ENCODE results near the gene NANS.
"Not testable (repeated sequence)": the region's sequence is repeated elsewhere in the genome, so short reads cannot be mapped to it uniquely, and the experiment has no call there.

Gene NANS, protein sequence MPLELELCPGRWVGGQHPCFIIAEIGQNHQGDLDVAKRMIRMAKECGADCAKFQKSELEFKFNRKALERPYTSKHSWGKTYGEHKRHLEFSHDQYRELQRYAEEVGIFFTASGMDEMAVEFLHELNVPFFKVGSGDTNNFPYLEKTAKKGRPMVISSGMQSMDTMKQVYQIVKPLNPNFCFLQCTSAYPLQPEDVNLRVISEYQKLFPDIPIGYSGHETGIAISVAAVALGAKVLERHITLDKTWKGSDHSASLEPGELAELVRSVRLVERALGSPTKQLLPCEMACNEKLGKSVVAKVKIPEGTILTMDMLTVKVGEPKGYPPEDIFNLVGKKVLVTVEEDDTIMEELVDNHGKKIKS

DNA sequence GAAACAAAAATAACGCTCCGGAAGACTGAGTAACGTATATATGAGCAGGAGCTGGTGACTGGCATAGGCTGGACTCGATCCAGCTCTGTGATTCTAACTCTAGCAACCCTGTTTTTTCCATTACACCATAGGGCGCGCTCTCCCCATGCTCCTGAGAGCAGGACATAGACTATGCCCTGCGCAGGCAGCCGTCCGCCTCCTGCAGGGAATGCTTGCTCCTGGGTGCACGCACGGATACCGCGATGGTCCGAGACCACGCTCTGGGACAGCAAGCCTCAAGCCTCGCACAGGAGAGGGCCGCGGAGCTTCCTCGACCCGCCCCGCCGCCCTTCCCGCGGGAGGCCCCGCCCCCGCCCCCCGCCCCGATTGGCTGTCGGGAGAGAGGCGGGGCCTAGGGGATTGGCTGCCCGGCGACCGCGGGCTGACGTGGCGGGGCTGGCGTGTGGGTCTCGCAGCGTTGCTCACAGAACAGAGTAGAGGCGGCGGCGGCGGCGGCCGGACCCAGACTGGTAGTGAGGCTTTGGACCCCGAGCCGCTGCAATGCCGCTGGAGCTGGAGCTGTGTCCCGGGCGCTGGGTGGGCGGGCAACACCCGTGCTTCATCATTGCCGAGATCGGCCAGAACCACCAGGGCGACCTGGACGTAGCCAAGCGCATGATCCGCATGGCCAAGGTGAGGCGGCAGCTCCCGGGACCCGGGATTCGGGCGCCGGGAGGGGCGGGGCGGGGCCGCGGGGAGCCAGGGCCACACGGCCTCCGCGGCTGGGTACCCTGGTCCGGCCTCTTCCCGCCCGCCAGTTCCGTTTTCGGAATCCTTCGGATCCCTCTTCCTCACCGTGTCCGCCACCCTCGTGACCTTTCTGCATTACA is at the start of gene NANS:
Gene NANS (plus strand): TSS at position 464 of the 869 bp plus-strand sequence. CDS start 77 bp downstream, at position 541.
- peak; percentile 96 for TF ChIP-seq POLR2A (IDR thresholded peaks at IDR 0.05; ENCODE audit: low read depth, low read length)
- peak; percentile 99 for DNase-seq (ENCODE audit: insufficient read length, low spot score)
- FAIRE-seq = peak; percentile 96

DNA sequence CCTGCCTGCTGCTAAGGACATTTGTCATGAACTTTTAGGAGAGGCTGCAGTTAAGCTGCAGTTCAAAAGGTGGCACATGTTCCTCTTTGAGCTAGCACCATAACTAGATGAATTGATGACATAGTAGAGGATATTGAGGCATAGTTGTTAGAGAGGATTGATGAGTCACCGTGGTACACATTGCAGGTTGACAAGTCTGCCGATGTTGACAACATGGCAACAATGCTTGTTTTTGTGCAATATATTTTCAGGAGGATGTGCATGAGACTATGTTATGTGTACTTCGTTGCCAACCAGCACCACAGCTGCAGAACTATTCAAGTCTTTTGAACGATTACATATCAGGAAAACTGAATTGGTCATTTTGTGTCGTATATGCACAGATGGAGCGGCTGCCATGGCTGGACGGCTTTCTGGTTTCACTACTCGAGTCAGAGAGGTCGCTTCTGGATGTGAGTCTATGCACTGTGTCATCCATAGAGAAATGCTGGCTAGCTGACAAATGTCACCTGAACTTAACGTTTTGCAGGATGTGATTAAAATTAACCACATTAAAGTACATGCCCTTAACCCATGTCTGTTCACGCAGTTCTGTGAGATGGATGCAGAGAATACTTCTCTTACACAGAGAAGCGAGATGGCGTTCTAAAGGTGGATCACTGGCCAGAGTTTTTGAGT is 49.1 kb upstream of the NANS start:
- FAIRE-seq = peak; percentile 58
- no peak for TF ChIP-seq POLR2A (IDR thresholded peaks at IDR 0.05; ENCODE audit: low read depth, low read length)
- no peak for DNase-seq (ENCODE audit: insufficient read length, low spot score)

DNA sequence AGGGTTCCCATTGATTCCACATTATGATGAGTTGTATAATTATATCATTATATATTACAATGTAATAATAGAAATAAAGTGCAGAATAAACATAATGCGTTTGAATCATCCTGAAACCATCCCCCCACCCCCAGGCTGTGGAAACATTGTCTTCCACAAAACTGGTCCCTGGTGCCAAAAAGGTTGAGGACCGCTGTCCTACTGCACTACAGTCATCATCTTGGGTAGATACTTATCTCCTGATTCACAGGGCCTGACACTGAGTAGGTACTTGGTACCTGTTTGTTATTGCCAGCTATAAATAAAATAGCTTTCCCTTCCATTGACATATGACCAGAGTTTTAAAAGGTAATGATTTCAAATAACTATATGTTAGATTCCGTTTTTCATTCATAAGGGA is 47.8 kb upstream of the NANS start:
- no peak for DNase-seq (ENCODE audit: insufficient read length, low spot score)
- FAIRE-seq = no peak
- TF ChIP-seq POLR2A (IDR thresholded peaks at IDR 0.05; ENCODE audit: low read depth, low read length) = no peak

DNA sequence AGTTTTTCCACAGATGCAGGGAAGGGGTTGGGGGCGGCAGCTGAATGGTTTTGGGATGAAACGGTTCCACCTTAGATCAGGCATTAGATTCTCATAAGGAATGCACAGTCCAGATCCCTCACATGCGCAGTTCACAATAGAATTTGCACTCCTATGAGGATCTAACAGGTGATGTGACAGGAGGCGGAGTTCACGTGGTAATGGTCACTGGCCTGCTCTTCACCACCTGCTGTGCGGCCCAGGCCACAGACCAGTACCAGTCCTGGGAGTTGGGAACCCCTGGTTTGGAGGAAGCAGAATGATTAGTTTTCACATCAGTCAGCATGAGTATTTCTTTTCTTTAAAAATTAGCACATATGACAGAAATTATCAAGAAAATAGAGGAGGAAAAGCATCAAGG is 47.1 kb upstream of the NANS start:
- FAIRE-seq (no peak), DNase-seq (ENCODE audit: insufficient read length, low spot score) (no peak)
- TF ChIP-seq POLR2A (IDR thresholded peaks at IDR 0.05; ENCODE audit: low read depth, low read length) = no peak

DNA sequence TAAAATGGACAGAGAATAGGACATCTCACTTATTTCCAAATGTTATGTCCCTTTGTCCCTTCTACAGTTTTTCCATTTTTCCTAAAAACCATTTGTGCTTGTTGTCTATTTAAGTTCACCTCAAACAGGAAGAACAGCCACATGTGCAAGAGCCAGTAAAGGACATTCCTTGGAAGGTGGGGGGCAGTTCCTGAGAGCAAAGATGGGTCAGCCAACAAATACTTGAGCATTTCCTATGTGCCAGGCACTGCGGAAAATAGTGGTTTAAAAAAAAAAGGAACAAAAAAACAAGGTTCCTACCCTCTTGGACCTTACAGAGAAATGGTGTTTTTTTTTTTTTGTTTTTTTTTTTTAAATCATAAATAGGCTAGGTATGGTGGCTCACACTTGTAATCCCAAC is 46.6 kb upstream of the NANS start:
- FAIRE-seq (no peak), DNase-seq (ENCODE audit: insufficient read length, low spot score) (no peak)
- no peak for TF ChIP-seq POLR2A (IDR thresholded peaks at IDR 0.05; ENCODE audit: low read depth, low read length)

DNA sequence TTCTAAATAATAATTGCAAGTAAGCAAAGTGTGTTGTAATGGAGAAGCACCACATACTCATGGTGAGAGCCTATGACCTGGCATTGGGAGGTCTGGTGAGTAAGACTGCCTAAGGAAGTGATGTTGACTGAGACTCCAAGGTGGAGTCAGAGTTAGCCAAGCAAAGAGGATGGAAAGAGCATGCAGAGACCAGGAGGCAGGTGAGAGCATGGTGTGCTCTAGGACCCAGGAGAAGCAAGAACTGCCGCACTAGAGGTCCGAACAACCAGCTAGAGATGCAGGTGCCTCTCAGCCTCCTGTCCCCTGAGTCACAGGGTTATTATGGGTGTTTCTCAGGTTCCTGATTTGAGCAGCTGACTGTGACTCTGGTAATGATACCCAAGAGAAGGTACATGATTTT is 46.1 kb upstream of the NANS start:
- DNase-seq (ENCODE audit: insufficient read length, low spot score) (peak; percentile 67), FAIRE-seq (peak; percentile 91)
- no peak for TF ChIP-seq POLR2A (IDR thresholded peaks at IDR 0.05; ENCODE audit: low read depth, low read length)

DNA sequence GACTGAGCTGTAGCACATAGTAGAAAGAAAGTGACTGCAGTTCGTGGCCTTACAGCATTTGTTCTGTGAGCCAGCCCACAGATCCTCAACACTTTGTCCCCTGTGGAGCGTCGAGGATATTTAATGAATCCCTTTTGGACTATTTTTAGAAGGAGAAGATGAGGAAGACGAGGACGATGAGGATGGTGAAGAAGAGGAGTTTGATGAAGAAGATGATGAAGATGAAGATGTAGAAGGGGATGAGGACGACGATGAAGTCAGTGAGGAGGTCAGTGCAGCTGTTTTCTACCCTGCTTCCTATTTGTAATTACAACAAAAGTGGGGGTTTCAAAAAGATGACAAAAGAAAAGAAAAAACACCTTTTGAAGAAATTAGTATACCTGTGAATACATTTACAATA is 45.4 kb upstream of the NANS start:
- TF ChIP-seq POLR2A (IDR thresholded peaks at IDR 0.05; ENCODE audit: low read depth, low read length) = no peak
- no peak for FAIRE-seq
- DNase-seq (ENCODE audit: insufficient read length, low spot score) = no peak

DNA sequence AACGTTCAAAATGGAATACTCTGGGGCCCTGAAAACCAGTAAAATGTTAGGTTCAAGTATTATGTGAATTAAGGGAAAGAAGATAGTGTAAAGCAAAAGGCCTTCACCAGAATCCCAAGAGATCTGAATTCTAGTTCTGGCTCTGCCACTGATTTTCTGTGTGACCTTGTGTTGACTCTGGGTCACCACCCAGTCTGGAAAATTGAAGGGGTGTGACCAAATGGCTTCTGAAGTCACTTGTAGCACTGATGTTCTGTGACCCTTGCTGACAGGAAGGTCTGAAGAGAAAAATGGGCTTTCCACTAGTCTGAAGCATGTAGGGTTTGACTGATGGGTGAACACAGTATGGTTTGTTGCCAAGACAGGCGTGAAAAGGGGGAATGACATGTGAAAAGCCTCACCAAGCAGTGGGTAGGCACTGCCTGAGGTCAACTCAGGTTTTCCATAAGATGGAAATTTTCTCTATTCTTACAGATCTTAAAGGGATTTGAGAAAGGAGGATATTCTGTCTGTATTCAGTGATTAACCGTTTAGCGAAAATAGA is 40.3 kb upstream of the NANS start:
- DNase-seq (ENCODE audit: insufficient read length, low spot score) = no peak

DNA sequence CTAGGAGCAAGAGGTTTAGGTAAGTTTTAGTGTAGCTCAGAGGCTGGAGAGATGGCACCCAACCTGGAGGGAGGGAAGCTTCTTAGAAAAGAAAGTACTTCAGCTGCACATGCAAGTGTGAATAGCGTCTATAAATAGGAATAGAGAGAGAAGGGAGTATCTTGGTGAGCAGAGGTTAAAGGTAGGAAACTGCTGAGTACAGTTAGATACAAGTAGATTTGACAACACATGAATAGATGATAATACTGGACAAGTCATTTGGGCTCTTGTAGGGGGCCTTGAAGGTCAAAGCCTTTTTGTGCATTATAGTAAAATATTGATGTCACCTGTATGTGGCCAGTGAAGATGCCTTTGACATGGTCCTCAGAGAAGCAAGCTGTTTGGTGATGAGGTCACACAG is 39.2 kb upstream of the NANS start:
- FAIRE-seq (no peak), DNase-seq (ENCODE audit: insufficient read length, low spot score) (no peak)
- no peak for TF ChIP-seq POLR2A (IDR thresholded peaks at IDR 0.05; ENCODE audit: low read depth, low read length)

More for the DNA sequence above, 40.3 kb upstream of the NANS start:
- TF ChIP-seq POLR2A (IDR thresholded peaks at IDR 0.05; ENCODE audit: low read depth, low read length) = no peak
- no peak for FAIRE-seq

DNA sequence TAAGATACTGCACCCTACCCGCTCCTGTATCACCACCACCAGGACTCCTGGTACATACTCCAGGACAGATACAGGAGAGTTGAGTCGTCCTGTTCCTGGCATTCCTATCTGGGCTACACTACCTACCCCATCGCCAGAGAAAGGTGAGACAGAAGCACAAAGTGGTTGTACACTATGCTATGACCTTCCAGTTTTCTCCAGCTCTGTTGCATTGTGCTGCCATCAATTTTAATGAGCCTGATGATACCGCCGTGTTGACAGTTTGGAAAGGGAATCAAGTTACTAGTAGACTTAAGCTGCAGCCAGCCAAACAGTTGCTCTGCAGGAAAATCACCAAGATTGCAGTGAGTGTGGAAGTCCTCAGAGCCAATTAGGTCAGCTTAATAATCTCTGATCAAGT is 38.2 kb upstream of the NANS start:
- DNase-seq (ENCODE audit: insufficient read length, low spot score) = no peak
- no peak for TF ChIP-seq POLR2A (IDR thresholded peaks at IDR 0.05; ENCODE audit: low read depth, low read length)
- no peak for FAIRE-seq

DNA sequence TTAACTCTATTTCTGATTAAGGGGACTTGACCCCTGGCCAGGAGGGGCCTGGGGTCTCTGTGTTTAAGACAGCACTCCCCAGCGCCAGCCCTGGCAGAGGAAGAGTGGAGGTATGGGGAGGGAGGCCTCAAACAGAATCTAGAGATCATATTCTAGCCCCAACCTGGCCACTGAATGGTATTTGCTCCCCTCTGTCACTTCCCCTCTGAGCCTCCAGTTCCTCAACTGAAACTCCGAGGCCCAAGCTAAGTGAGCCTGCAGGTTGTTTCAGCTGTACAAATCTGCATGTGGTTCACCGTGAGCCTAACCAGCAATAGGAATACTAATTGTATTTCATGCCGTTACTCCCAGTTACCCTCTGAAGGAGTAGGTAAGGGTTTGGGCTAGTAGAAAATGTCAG is 37.4 kb upstream of the NANS start:
- FAIRE-seq (no peak), DNase-seq (ENCODE audit: insufficient read length, low spot score) (no peak)
- TF ChIP-seq POLR2A (IDR thresholded peaks at IDR 0.05; ENCODE audit: low read depth, low read length) = no peak

DNA sequence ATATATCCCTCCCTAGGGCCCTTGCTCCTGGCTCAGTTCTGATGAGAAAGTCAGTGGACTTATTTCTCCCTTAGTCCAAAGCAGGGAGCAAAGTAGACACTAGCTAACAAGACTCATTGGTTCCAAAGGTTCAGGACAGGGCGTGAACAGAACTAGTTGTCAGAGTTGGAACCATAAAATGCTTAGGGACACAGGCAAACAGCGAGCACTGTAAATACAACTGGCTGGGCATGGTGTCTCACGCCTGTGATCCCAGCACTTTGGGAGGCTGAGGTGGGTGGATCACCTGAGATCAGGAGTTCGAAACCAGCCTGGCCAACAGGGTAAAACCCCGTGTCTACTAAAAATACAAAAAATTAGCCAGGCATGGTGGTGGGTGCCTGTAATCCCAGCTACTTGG is 36.7 kb upstream of the NANS start:
- not testable (repeated sequence) for FAIRE-seq; DNase-seq (ENCODE audit: insufficient read length, low spot score)

DNA sequence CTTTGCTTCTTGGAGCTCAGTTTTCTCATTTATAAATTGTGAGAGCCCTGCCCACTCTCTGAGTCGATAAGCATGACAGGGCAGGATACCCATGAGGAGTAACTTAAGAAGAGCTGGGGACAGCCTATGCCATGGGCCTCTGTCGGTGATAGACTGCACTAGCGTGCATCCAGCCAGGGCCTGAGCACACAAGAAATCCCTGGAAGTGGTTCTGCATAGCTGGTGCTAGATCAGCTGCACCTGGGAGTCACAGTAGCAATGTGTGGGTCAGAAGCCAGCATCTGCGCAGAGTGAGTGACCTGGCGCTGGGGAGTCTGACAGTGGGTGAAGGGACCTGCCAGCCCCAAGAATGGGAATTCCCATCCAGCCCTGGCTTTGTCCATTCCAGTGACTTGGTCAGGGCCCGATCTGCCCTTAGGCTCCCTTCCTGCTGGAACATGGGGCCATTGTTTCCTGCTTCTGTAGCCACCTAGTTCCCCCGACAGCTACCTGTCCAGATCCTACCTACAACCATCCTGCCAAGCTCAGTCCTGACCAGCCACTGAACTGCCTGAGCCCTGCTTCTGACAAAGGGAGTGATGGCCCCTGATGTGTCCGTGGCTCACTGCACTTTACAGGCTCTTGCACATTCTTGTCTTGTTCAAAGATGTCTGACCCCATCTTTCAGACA is 35.9 kb upstream of the NANS start:
- no peak for TF ChIP-seq POLR2A (IDR thresholded peaks at IDR 0.05; ENCODE audit: low read depth, low read length)
- no peak for FAIRE-seq
- no peak for DNase-seq (ENCODE audit: insufficient read length, low spot score)
